GM19372 (cell line): Measurements from ENCODE around the gene SNTA1.
"Not testable (repeated sequence)": the region's sequence is repeated elsewhere in the genome, so short reads cannot be mapped to it uniquely, and the experiment has no call there.

ENCODE experiments used
- ATAC-seq: cut with Tn5 transposase; IDR thresholded peaks from one replicate; pipeline ENCODE4 v1.9.1; 2021; ENCODE audit warnings: mild to moderate bottlenecking, low read depth, moderate library complexity; ENCODE audit not compliant: unreplicated experiment

Gene SNTA1

DNA sequence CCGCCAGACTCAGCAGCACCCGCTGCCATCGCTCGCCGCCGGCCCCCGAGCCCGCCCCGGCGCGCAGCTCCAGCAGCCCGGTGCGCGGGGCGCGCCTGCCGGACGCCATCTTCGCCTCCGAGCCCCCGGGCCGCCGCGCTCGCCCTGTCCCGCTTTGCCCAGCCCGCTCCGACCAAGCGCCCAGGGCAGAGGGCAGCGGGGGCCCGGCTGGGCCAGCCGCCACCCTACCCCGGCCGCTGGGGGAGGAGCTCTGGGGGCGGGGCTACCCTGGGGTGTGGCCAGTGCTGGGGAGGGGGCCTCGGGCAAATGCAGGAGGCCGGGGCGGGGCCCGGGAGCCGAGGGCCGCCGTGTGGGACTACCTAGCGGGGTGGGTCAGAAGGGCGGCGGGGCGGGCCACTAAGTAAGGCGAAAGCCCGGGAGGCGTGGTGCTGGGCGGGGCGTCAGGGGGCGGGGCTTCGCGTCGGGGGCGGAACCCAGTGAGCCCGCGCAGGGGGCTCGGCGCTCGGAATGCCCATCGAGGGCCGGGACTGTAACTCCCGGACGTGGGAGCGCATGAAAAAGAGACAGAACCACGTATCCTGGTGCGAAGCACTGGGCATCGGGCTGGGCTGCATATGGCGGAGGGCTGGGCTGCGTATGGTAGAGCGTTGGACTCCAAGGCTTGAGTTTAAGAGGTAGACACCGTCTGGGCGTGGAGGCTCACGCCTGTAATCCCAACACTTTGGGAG, at the start of gene SNTA1:
TSS of gene SNTA1 (minus strand) at position 252 of the 728 bp plus-strand sequence. CDS start at position 109, 143 bp downstream.
- ATAC-seq = peak; percentile 78

DNA sequence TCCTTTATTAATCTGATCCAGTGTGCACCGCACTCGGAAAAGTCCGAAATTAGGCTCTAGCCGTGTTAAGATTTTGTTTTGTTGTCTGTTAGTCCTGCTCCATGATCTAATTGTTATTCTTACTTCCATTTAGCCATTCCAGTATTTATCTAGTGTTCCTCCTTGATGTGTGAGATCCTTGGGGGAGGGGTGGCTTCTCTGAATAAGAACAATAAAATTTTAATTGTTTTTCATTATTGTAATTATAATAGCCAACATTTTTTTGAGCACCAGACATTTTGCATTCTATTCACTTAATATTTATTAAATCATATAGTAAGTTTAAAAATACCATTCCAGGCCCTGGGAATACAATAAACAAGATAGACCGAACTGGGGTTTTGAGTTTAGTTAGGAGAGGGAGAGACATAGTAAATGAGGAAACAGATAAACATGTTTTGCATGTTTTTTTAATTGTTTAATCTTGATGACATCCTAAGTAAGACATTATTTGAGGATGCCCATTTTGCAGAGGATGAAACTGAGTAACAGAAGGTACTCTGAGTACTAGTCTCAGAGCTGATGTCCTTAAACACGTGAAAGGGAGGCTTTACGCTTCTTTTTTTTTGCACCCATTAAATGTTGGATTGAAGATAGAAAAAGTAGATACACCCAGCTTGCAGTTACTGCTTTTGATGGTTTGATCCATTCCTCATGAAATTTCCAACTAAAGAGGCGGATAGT, 47.5 kb upstream of the SNTA1 start:
- no peak for ATAC-seq

DNA sequence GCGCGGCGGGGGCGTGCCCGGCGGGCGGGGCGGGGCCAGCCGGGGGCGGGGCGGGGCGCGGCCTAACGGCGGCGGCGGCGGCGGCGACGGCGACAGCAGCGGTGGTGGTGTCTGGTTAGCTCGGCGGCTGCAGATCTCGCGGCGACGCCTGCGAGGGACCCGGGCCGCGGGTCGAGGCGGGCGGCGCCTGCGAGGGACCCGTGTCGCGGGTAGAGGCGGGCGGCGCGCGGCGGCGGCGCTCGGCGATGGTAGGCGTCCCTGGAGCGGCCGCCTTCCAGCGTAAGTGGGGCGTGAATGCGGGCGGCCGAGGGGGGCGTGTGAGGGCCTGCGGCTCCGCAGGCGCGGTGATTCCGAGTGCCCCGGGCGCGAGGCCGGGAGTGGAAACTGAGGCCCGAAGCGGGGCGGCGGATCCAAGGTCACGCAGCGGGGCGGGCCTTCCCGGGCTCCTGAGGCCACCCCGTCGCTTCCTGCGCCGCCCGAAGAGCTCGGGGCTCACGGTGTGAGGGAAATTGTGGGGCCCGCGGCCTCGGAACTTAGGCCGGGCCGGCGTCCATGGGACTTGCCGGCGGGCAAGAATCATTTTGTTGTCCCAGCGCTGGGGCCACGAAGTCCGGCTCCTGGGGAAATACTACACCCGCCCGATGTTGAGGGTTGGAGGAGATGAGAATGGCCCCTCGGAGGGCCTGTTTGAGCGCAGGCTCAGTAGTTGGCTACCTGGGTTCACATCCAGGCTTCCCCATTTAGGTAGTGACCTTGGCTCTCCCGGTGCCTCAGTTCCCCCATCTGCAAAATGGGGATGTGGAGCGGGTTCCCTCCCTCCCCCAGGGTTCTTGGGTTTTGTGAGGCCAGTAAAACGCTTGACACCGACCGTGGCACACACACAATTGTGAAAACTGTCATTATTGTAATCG, 46.7 kb upstream of the SNTA1 start, which contains the start of gene CBFA2T2:
TSS of gene CBFA2T2 (plus strand) at position 74 of the 911 bp plus-strand sequence. CDS start at position 246, 172 bp downstream.
- peak; percentile 47 for ATAC-seq

DNA sequence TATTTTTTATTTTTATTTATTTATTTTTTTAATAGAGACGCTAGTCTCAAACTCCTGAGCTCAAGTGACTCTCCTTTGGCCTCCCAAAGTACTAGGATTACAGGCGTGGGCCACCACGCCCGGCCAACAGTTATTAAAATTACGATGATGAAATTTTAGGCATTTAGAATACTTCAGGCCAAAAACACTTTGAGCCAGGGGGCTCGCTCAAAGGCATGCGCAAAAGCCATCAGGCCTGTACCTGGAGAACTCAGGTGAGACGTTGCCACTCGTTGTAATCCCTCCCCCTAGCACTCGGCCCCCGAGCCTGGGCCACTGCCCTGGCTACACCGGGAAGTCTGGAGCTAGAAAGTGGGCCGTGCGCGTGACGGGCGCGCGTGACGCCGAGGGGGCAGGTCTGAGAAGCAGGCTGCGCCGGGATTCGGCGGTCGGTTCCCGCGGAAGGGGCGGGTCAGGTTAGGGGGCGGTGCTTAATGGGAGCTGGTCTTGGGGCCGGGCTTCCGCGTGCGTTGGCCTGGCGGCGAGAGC, 46.0 kb upstream of the SNTA1 start:
- peak; percentile 92 for ATAC-seq

DNA sequence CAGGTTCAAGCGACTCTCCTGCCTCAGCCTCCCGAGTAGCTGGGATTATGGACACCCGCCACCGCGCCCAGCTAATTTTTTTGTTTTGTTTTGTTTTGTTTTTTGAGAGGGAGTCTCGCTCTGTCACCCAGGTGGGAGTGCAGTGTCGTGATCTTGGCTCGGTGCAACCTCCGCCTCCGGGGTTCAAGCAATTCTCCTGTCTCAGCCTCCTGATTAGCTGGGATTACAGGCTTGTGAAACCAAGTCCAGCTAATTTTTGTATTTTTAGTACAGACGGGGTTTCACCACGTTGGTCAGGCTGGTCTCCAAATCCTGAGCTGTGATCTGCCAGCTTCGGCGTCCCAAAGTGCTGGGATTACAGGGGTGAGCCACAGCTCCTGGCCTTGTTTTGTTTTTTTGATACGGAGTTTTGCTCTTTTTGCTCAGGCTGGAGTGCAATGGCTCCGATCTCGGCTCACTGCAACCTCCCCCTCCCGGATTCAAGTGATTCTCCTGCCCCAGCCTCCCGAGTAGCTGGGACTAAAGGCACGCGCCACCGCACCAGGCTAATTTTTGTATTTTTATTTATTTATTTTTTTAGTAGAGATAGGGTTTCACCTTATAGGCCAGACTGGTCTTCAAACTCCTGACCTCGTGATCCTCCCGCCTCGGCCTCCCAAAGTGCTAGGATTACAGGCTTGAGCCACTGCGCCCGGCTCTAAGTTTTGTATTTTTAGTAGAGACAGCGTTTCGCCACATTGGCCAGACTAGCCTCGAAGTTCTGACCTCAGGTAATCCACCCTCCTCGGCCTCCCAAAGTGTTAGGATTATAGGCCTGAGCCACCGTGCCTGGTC, 45.3 kb upstream of the SNTA1 start:
- ATAC-seq = not testable (repeated sequence)

DNA sequence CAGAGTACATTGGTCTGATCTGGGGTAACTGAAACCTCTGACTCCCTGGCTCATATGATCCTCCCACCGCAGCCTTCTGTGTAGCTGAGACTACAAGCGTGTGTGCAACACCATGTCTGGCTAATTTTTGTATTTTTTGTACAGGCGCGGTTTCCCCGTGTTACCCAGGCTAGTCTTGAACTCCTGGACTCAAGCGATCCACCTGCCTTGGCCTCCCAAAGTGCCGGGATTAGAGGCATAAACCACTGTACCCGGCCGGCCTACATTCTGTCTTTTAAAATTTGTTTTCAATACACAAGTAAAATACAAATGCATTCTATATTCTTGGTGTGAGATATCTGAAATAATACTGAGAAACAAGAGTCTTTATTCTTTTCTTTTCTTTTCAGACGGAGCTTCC, 44.6 kb upstream of the SNTA1 start:
- ATAC-seq = no peak

DNA sequence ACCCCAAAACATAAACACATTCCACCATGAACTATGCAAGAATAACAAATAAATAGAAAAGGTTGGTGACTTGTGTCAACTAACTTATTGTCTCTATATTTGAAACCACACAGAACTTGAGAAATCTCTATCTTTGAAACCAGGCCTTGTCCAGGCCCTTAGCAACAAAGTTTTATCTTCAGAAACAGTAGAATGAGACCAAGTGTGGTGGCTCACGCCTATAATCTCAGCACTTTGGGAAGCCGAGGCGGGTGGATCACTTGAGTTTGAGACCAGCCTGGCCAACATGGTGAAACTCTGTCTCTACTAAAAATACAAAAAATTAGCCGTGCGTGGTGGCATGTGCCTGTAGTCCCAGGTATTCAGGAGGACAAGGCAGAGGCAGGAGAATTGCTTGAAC, 39.6 kb upstream of the SNTA1 start:
- not testable (repeated sequence) for ATAC-seq

DNA sequence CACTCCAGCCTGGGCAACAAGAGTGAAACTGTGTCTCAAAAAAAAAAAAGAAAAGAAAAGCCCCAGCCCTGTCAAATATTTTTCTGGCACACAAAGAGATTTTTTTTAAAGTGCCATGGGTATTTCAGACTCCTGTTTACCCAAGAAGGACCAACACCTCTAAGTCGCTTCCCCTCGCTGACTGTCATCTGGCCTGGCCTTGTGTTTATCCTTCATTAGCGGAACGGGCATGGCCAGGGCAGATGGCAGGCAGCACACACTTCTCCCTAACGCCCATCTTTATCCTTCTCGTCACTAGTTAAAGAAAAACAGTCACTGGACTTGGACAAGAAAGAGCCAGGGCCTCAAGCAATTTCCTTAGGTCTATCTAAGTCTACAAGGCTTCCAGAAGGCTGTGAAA, 39.0 kb upstream of the SNTA1 start:
- no peak for ATAC-seq

DNA sequence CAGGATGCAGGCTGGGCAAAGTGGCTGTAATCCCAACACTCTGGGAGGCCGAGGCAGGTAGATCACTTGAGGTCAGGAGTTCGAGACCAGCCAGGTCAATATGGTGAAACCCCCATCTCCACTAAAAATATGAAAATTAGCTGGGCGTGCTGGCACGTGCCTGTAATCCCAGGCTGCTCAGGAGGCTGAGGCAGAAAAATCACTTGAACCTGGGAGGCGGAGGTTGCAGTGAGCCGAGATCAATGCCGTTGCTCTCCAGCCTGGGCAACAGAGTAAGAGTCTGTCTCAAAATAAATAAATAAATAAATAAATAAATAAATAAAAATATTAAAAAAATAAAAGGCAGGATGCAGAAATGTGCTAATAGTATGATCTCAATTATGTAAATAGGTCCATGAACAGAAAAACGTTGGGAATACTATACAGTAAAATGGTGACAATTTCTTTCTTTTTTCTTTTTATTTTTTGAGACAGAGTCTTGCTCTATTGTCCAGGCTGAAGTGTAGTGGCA, 37.9 kb upstream of the SNTA1 start:
- ATAC-seq = no peak

DNA sequence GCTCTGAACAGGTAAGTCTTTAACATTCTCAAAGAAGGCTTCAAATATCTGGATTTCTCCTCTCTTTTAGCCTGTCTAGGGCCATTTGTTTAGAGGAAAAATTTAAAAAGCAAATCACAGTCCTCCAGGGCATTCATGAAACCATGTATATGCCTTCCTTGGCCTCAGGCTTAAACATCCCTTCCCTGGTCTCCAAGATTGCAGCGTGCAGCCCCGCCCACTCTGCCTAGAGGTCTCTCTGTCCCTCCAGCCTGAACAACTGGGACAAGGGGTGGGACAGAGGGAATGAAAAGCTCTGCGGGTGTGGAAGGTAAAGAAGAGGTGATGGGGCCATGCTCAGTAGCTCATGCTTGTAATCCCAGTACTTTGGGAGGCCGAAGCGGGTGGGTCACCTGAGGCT, 36.5 kb upstream of the SNTA1 start:
- ATAC-seq = no peak

DNA sequence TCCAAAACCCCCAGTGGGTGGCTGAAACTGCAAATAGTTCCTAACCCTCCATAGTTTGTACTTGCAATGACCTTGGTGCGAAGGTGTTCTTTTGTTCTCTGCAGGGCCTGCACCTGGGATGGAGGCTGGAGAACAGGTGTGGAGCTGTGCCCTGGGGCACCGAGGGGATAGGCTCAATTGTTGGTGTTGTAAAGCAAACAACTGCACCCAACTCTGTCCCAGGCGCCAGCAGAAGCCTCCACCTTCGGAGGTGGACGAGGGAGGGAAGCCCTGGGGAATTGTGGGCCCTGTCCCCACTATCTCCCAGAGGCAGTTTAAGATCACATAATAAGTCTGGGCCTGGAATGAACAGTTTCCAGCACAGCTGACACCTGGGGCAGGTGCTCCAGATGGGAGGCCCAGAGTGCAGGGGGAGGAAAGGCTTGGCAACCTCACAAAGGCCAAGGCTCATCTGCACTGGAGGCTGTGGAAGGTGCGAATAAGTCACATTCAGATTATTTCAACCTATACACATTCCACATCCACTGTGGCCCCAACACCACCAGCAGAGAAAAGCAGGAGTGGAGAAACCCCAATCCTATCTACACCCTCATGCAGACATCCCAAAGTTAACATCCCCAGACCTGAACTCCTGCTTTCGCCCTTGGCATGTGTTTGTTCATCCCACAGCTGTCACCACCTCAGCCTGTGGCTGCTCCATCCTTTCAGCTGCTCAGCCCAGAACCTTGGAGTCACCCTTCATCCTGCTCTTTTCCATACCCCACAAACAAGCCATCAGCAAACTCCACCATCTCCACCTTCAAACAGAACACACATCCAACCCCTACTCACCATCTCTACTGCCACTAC, 34.0 kb upstream of the SNTA1 start:
- ATAC-seq = no peak

DNA sequence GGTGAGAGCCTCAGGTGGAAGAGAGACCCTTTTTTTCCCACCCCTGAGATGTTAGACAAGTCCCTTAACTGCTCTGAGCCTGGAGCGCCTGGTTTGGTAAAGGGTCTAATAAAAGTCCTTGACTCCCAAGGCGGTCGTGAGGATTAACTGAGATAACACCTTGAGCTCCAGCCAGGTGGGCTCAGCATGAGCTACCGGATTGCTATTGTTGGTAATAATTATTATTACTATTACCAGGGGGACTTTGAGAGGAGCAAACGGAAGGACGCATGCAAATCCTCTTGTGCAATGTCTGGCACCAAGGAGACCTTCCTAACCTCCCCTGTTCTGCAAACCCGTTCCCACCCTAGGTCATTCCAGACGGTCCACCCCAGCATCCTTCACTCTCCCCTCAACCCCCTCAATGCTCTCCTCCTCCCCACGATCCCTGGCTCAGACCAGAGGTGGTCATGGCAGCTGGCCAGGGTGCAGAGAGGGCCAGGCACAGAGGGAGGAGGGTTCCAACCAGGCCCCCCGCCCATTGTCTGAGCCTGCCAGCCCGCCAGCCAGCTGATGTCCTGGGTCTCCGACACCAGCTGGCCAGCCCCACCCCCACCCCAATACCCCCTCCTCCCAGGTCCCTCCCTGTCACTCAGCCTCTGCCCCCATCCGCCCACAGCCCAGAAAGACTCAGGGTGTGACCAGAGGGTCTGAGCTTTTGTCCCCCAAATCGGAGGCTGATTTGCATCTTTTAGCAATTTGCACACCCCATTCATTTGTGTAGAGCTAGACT, 32.0 kb upstream of the SNTA1 start:
- ATAC-seq = no peak

DNA sequence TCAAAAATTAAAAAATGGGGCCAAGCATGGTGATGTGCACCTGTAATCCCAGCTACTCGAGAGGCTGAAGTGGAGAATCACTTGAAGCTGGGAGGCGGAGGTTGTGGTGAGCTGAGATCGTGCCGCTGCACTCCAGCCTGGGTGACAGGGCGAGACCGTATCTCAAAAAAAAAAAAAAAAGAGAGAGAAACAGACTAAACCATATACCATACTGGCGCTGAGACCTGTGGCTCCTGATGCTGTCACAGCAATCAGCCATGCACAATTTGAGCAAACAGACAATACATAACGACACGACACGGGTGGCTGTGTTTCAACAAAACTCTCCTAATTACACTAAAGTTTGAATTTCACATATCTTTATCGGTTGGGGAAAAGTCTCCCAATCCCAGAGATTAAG, 31.4 kb upstream of the SNTA1 start:
- no peak for ATAC-seq

DNA sequence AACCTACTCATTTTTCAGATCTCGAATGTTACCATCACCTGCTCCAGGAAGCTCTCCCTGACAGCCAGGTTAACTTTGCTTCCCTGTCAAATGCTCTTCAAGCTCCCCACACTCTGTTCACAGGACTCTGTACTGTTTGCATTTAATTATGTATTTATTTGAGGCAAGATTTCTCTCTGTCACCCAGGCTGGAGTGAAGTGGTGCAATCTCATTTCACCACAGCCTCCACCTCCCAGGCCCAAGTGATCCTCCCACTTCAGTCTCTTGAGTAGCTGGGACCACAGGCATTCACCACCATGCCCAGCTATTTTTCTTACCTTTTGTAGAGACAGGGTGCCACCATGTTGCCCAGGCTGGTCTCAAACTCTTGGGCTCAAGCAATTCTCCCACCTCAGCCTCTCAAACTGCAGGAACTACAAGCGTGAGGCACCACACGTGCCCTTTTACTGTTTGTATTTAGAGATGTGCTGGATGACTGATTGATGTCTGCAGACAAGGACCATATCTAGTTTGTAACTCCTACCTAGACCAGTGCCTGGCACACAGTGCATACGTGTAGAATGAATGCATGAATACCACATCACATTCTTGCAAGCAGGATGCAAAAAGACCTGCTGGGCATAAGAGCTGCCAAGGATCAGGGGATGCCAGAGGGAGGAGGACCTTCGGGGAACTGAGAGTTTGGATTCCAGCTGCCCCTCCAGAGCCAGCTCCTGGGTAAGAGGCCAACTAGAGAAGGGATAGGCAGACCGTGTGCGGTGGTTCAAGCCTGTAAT, 30.7 kb upstream of the SNTA1 start:
- no peak for ATAC-seq

DNA sequence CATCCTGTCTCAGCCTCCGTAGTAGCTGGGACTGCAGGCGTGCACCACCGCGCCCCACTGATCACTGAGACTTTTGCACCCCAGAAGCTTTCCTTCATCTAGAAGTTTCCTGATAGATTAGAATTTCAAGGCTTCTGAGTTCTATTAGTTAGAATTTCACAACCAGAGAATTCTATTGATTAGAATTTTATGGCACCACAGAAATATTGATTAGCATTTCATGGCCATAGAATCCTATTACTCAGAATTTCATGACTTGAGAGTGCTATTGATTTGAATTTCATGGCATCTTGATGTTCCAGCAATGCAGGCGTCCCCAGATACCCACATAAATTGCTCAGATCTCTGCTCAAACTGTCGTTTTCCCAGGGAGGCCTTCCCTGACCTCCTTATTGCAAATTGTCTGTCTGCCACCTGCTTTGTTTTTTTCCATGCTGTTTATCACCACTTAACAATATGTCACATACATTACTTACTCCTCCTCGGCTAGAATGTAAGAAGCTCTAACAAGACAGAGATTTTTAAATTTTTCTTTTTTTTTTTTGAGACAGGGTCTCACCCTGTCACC, 29.4 kb upstream of the SNTA1 start:
- ATAC-seq = no peak

DNA sequence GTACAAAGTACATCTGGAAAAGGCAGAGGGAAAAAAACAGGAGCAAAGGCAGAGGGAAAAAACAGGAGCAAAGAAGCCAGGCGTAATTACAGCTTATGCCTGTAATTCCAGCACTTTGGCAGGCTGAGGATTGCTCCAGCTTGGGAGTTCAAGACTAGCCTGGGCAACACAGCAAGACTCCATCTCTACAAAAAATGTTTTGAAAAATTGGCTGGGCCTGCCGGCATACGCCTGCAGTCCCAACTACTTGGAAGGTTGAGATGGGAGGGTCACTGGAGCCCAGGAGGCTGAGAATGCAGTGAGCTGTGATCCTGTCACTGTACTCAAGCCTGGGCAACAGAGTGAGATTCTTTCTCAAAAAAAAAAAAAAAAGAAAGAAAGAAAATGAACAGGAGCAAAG, 27.3 kb upstream of the SNTA1 start:
- ATAC-seq = no peak

DNA sequence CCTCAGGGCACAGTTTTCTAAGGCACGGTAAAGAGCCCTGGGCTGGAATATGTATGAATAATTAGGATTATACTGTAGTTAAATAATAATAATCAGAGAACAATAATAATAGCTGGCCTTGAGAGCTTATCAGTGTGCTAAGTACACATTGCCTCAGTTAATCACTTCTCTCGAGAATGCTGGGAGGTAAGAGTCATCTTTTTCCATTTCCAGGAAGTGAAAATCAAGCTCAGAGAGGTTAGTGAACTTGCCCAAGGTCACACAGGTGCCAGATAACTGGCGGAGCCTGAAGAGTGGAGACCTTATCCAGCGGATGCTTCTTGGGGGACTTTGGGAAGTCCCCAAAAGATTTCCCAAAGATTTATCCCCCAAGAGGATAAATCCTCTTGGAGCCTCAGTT, 26.9 kb upstream of the SNTA1 start:
- ATAC-seq = no peak
